SJSA1 (cell line): Measurements from ENCODE around the gene ANTKMT. TPM values are rescaled to one million over a fixed set of nuclear protein-coding genes. Genes with fewer than 3 reads are reported as not detected.
"Not testable (repeated sequence)": the region's sequence is repeated elsewhere in the genome, so short reads cannot be mapped to it uniquely, and the experiment has no call there.

ENCODE experiments used
- DNase-seq, 2 experiments: peaks; one replicate each; pipeline ENCODE4 v3.0.0-alpha.2; 2015 to 2020; ENCODE audit warnings: low spot score in 2 of 2, low read depth in 1 of 2
- H3K27ac ChIP-seq: fragments of 250-450 bp; sonication (Bioruptor Pico); 2 replicates; pipeline ENCODE4 v1.5.1; 2020; ENCODE audit warnings: mild to moderate bottlenecking, moderate library complexity
- H3K27me3 ChIP-seq: fragments of 250-450 bp; sonication (Bioruptor Pico); replicated peaks from 2 replicates; pipeline ENCODE4 v1.5.1; 2020; ENCODE audit warnings: mild to moderate bottlenecking, moderate library complexity
- H3K36me3 ChIP-seq: fragments of 250-450 bp; sonication (Bioruptor Pico); 2 replicates; pipeline ENCODE4 v1.5.1; 2020; ENCODE audit warnings: mild to moderate bottlenecking
- H3K4me1 ChIP-seq: fragments of 250-450 bp; sonication (Bioruptor Pico); replicated peaks from 2 replicates; pipeline ENCODE4 v1.6.1; 2021; ENCODE audit warnings: mild to moderate bottlenecking
- H3K4me3 ChIP-seq: fragments of 250-450 bp; sonication (Bioruptor Pico); 2 replicates; pipeline ENCODE4 v1.5.1; 2020; ENCODE audit warnings: mild to moderate bottlenecking
- H3K9me3 ChIP-seq: fragments of 250-450 bp; sonication (Bioruptor Pico); replicated peaks from 2 replicates; pipeline ENCODE4 v1.5.1; 2020; ENCODE audit warnings: mild to moderate bottlenecking
- total RNA-seq: library from RNA; depleted of rRNA; stranded (reverse); fragments of >200 nt; shearing (Covaris generic); gene quantifications from 2 replicates; pipeline ENCODE4 v1.2.3, GENCODE V29; 2014

ANTKMT gene
- total RNA-seq, 1 experiment from 2014 or later, result 43.7 TPM

GRCh38 chr16:750485-750884 lies 29.5 kb downstream of the ANTKMT start:
- peaks cover 47% of the 10 kb centered on the region for H3K27me3 ChIP-seq
- DNase-seq, result no peak
- no peaks in the 10 kb centered on the region for H3K9me3 ChIP-seq
- no peak overlapping the region for H3K4me3 ChIP-seq
- H3K36me3 ChIP-seq, result no peaks in the 10 kb centered on the region
- no peak overlapping the region for H3K27ac ChIP-seq
- no peaks in the 10 kb centered on the region for H3K4me1 ChIP-seq

GRCh38 chr16:751152-752006 lies 30.4 kb downstream of the ANTKMT start:
- H3K4me3 ChIP-seq, result no peak overlapping the region
- no peak overlapping the region for H3K27ac ChIP-seq
- H3K9me3 ChIP-seq, result 0 out of 2 replicates have a peak, but pooled peaks cover 2% of the 10 kb centered on the region
- H3K36me3 ChIP-seq, result no peaks in the 10 kb centered on the region
- no peak for DNase-seq
- H3K27me3 ChIP-seq, result peaks cover 54% of the 10 kb centered on the region
- no peaks in the 10 kb centered on the region for H3K4me1 ChIP-seq

- peaks cover 59% of the 10 kb centered on the region for H3K27me3 ChIP-seq
- no peak overlapping the region for H3K4me3 ChIP-seq
- DNase-seq, result no peak
- no peaks in the 10 kb centered on the region for H3K36me3 ChIP-seq
- peaks cover 2% of the 10 kb centered on the region; the same call in 1 of the 2 replicates for H3K9me3 ChIP-seq
- H3K27ac ChIP-seq, result no peak overlapping the region
- no peaks in the 10 kb centered on the region for H3K4me1 ChIP-seq
These were observed 31.0 kb downstream of the ANTKMT start for GRCh38 chr16:752007-752312.

GRCh38 chr16:754121-754607 lies 33.2 kb downstream of the ANTKMT start:
- H3K27me3 ChIP-seq, result peaks cover 55% of the 10 kb centered on the region
- not testable (repeated sequence) for H3K4me1 ChIP-seq, H3K9me3 ChIP-seq, H3K27ac ChIP-seq, H3K4me3 ChIP-seq, DNase-seq, H3K36me3 ChIP-seq

- H3K4me1 ChIP-seq, result no peaks in the 10 kb centered on the region
- H3K9me3 ChIP-seq, result peaks cover 2% of the 10 kb centered on the region; the same call in 1 of the 2 replicates
- H3K4me3 ChIP-seq, result no peak overlapping the region
- no peak overlapping the region for H3K27ac ChIP-seq
- H3K27me3 ChIP-seq, result peaks cover 55% of the 10 kb centered on the region
- DNase-seq, result no peak
- no peaks in the 10 kb centered on the region for H3K36me3 ChIP-seq
These were observed 33.7 kb downstream of the ANTKMT start for GRCh38 chr16:754656-755055.

- no peak overlapping the region for H3K27ac ChIP-seq
- no peak for DNase-seq
- no peaks in the 10 kb centered on the region; the same call in 1 of the 2 replicates for H3K4me1 ChIP-seq
- peaks cover 53% of the 10 kb centered on the region for H3K27me3 ChIP-seq
- H3K4me3 ChIP-seq, result no peak overlapping the region
- H3K36me3 ChIP-seq, result no peaks in the 10 kb centered on the region
- H3K9me3 ChIP-seq, result peaks cover 2% of the 10 kb centered on the region; the same call in 1 of the 2 replicates
These were observed 35.5 kb downstream of the ANTKMT start for GRCh38 chr16:756428-756827.

GRCh38 chr16:759110-759910 lies 38.4 kb downstream of the ANTKMT start:
- H3K36me3 ChIP-seq, result no peaks in the 10 kb centered on the region
- H3K4me3 ChIP-seq, result no peak overlapping the region
- H3K4me1 ChIP-seq, result no peaks in the 10 kb centered on the region; the same call in 1 of the 2 replicates
- DNase-seq, result no peak
- H3K27ac ChIP-seq, result no peak overlapping the region
- peaks cover 47% of the 10 kb centered on the region for H3K27me3 ChIP-seq
- peaks cover 2% of the 10 kb centered on the region; the same call in 1 of the 2 replicates for H3K9me3 ChIP-seq

- Histone ChIP-seq H3K4me1 (no peaks in the 10 kb centered on the region; the same call in 1 of the 2 replicates), H3K27ac (no peak overlapping the region), H3K9me3 (peaks cover 2% of the 10 kb centered on the region; the same call in 1 of the 2 replicates), H3K4me3 (no peak overlapping the region), H3K36me3 (no peaks in the 10 kb centered on the region), H3K27me3 (peaks cover 39% of the 10 kb centered on the region)
- no peak for DNase-seq
These were observed 39.1 kb downstream of the ANTKMT start for GRCh38 chr16:760065-760464.

GRCh38 chr16:760545-761343 lies 39.8 kb downstream of the ANTKMT start, which contains the start of gene MSLN:
TSS of gene MSLN (plus strand) at chr16:760734. CDS start at chr16:762681, 1,947 bp downstream.
- no peak within 1 kb of the TSS for H3K4me3 ChIP-seq
- no peaks in the 10 kb centered on the region for H3K36me3 ChIP-seq
- no peaks in the 10 kb centered on the region; the same call in 1 of the 2 replicates for H3K4me1 ChIP-seq
- H3K9me3 ChIP-seq, result peaks cover under 1% of the 10 kb centered on the region; the same call in 1 of the 2 replicates
- DNase-seq, result no peak
- H3K27ac ChIP-seq, result no peak within 1 kb of the TSS
- H3K27me3 ChIP-seq, result peaks cover 35% of the 10 kb centered on the region; the same call in 1 of the 2 replicates

- Histone ChIP-seq H3K27ac (no peak overlapping the region), H3K27me3 (peaks cover 24% of the 10 kb centered on the region; the same call in 1 of the 2 replicates), H3K36me3 (no peaks in the 10 kb centered on the region), H3K4me1 (no peaks in the 10 kb centered on the region; the same call in 1 of the 2 replicates), H3K4me3 (no peak overlapping the region), H3K9me3 (no peaks in the 10 kb centered on the region; the same call in 1 of the 2 replicates)
- DNase-seq, result no peak
These were observed 40.9 kb downstream of the ANTKMT start for GRCh38 chr16:761625-762513.

GRCh38 chr16:762595-763268 lies 41.8 kb downstream of the ANTKMT start:
- Histone ChIP-seq H3K27me3 (peaks cover 21% of the 10 kb centered on the region; the same call in 1 of the 2 replicates), H3K9me3 (no peaks in the 10 kb centered on the region), H3K4me1 (no peaks in the 10 kb centered on the region; the same call in 1 of the 2 replicates), H3K36me3 (no peaks in the 10 kb centered on the region), H3K27ac (no peak overlapping the region), H3K4me3 (no peak overlapping the region)
- DNase-seq, result no peak
